ENCODE results near the gene JAZF1.

Gene JAZF1

GRCh38 chr7:28096713-28097112, 83.9 kb downstream of the JAZF1 start:
- DNase-seq: peak; percentile 66

GRCh38 chr7:28095231-28095630, 85.4 kb downstream of the JAZF1 start:
- no peak for DNase-seq

GRCh38 chr7:28093623-28094232, 86.9 kb downstream of the JAZF1 start:
- DNase-seq: peak; percentile 76

GRCh38 chr7:28091190-28091589, 89.4 kb downstream of the JAZF1 start:
- no peak for DNase-seq

GRCh38 chr7:28088901-28089714, 91.5 kb downstream of the JAZF1 start:
- no peak for DNase-seq

- DNase-seq: no peak
These were observed 92.6 kb downstream of the JAZF1 start for GRCh38 chr7:28088032-28088431.

- DNase-seq: no peak
These were observed 94.4 kb downstream of the JAZF1 start for GRCh38 chr7:28086198-28086597.

- DNase-seq: no peak
These were observed 96.3 kb downstream of the JAZF1 start for GRCh38 chr7:28083998-28084985.

- DNase-seq: no peak
These were observed 97.2 kb downstream of the JAZF1 start for GRCh38 chr7:28083164-28083997.

- no peak for DNase-seq
These were observed 98.5 kb downstream of the JAZF1 start for GRCh38 chr7:28082071-28082470.

GRCh38 chr7:28081016-28081415, 99.6 kb downstream of the JAZF1 start:
- DNase-seq: no peak

- DNase-seq: peak; percentile 70
These were observed 102.3 kb downstream of the JAZF1 start for GRCh38 chr7:28078036-28078901.

- no peak for DNase-seq
These were observed 103.0 kb downstream of the JAZF1 start for GRCh38 chr7:28077616-28078015.

GRCh38 chr7:28076423-28077200, 104.0 kb downstream of the JAZF1 start:
- no peak for DNase-seq

GRCh38 chr7:28075674-28076358, 104.8 kb downstream of the JAZF1 start:
- DNase-seq: no peak

GRCh38 chr7:28072876-28073514, 107.6 kb downstream of the JAZF1 start:
- no peak for DNase-seq

GRCh38 chr7:28071570-28071969, 109.0 kb downstream of the JAZF1 start:
- no peak for DNase-seq

GRCh38 chr7:28070297-28071055, 110.1 kb downstream of the JAZF1 start:
- no peak for DNase-seq

- DNase-seq: no peak
These were observed 110.8 kb downstream of the JAZF1 start for GRCh38 chr7:28069807-28070206.
